GM10847 (cell line): ENCODE results near the gene TUBGCP2.

Source experiments
- POLR2A ChIP-seq: IDR thresholded peaks from 2 replicates; pipeline ENCODE4 v1.6.1; 2011; ENCODE audit not compliant: insufficient read length; ENCODE audit errors: extremely low read depth

Gene TUBGCP2

DNA sequence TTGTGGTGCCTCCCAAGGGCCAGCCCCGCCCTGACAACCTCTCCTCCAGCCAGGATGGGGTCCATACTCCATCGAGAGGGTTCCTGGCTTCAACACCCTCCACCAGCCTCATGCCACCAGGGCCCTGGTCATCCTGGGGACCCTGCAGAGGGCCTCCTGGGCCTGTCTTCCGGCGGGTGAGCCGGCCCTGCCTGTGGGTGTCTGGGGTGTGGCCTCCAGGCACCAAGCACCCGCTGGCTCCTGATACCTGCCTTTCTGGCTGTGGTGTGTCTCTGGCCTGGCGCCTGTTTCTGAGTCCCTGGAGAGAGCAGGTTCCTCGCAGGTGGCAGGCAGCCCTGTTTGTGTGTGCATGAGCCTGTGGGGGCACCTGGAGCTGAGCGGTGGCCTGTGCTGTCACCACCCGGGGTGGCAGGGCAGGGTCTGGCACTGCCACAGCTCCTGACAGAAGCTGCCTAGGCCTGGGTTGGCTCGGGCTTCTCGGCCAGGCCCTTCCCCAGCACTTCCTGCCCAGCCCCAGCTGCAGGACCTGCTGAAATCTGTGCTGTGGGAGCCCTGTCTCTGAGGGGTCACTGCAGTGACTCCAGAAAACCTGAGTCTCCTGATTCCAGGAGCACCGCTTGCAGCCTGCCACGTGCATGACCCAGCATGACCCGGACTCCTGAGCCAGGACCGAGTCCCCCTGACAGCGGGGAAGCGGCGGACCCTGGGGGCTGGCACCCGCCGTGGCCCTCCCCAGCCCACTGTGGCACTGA is 50.4 kb downstream of the TUBGCP2 start:
- no peak for TF ChIP-seq POLR2A

DNA sequence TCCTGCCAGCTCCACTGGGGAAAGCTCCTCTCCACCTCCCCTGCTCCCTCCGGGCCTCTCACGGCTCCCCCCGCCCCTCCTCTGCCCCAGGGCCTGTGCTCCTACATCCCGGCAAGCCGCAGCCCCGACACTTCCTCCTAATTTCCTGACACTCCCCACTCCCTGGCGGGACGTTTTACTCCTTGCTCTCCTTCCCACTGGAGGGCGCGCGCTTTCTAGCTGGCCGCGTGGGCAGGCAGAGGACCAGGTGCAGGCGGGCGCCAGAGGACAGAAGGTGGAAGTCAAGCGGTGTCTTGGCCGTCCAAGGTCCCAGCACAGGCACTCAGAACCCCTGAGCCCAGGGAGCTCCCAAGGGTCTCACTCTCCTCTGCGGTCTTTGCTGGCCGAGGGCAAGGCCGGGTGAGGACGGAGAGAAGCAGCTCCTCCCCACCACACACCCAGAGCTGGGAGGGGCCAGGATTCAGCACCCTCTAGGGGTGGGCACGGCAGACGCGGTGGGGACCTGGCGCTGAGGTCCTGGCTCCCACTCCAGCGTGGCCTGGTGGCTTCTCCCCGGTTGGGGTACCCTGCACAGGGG is 51.1 kb downstream of the TUBGCP2 start:
- no peak for TF ChIP-seq POLR2A

- no peak for TF ChIP-seq POLR2A
These were observed 53.3 kb downstream of the TUBGCP2 start for GRCh38 chr10:133255323-133255722.

DNA sequence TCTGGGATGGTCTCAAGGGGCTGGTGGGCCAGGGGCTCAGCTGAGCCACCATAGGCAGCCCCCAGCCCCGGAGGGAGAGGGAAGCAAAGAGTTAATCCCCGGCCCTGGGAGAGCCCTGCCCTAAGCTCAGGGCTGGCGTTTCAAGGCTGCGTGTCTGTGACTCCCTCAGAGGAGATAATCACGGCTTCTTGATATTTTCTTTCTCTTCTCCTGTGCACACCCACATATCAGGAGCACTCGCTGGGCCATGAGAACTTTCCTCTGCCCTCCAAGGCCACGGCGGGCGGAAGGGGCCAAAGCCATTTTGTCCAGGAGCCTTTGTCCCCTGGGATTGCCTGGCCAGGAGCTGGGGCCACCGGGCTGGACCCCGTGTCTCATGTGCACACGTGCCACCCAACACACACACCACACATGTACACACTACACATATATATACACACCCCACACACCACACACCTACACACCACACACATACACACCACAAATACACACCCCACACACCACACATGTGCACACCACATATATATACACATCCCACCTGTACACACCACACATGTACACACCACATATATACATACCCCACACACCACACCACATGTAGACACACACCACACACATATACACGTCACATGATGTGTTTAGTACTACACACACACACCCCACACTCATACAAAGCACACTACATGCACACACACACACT is 54.1 kb downstream of the TUBGCP2 start:
- TF ChIP-seq POLR2A: no peak

DNA sequence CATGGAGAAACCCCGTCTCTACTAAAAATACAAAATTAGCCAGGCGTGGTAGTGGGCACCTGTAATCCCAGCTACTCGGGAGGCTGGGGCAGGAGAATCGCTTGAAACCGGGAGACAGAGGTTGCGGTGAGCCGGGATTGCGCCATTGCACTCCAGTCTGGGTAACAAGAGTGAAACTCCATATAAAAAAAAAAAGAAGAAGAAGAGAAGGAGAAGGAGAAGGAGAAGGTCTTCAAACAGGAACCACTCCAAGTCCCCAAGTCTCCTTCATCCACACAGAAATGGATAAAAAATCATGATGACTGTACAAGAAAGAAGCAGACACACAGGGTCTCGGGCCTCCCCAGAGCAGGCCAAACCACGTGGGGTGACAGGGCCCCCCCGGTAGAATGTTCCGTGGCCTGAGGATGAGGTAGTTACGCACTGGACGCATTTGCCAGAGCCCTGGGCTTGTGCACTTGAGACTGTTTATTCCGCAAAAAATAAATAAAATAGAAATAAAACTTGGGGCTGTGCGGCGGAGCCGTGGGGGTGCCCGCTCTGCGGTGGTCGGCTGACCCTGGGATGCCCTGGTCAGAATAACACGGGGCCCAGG is 55.2 kb downstream of the TUBGCP2 start:
- TF ChIP-seq POLR2A: no peak

- TF ChIP-seq POLR2A: no peak
These were observed 56.5 kb downstream of the TUBGCP2 start for GRCh38 chr10:133252223-133252552.

DNA sequence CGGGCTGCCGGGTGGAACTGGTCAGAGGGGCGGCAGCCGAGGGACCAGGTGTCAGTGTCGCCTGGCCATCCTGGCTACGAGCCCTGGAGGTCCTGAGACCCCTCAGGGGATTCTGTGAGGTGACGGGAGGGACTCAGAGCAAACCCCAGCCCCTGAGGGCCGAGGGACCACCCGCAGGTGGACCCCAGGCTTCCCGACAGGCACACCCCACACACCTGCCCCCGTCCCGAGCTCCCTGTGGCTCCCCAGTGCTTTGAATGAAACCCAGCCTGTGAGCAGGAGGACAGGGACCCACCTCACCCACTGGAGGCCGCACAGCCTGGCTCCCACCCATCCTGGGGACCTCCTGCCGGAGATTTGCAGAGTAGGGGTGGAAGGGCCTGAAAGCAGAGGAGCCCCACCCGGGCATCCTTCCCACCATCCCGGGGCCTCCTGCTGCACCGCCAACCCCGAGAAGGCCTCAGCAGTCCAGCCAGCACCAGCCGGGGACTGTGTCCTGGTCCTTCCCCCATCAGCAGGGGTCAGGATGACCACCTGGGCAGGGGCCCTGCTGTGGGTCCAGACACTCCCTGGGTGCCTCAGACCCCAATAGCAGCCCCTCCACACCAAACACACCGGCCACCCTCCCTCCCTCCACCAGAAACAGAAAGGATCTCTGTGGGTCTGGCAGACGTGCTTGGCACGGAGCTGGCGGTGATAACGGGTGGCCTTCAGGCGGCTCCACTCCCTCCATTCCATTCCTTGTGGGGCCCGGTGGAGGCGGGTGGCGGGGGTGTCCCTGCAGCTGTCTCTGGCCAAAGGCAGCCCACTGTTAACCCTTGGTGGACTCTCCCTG is 57.1 kb downstream of the TUBGCP2 start:
- no peak for TF ChIP-seq POLR2A

DNA sequence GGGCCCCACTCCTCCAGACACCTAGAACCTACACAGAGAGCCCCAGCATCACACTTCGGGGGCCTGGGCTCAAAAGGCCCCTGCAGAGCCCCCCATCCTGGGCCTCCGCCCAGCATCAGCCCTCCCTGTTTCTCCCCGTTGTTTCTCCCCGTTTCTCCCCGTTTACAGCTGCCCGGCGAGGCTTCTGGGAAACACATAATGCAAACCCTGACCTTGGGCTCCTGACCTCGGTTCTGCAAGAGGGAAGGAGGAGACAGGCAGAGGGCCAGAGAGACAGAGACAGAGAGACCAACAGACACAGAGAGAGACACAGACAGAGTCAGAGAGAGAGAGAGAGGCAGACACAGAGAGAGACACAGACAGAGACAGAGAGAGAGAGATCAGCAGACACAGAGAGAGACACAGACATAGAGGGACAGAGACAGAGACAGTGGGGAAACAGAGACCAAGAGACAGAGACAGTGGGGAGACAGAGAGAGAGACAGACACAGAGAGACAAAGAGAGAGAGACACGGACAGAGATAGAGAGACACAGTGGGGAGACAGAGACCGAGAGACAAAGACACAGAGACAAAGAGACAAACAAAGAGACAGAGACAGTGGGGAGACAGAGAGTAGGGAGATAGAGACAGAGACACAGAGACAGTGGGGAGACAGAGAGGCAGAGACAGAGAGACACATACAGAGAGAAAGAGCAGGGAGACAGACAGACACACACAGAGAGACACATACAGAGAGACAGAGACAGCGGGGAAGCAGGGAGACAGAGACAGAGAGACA is 58.5 kb downstream of the TUBGCP2 start:
- no peak for TF ChIP-seq POLR2A

GRCh38 chr10:133249094-133249780 is 59.4 kb downstream of the TUBGCP2 start:
- TF ChIP-seq POLR2A: no peak

- TF ChIP-seq POLR2A: no peak
These were observed 60.3 kb downstream of the TUBGCP2 start for GRCh38 chr10:133248334-133248715.

- no peak for TF ChIP-seq POLR2A
These were observed 60.9 kb downstream of the TUBGCP2 start for GRCh38 chr10:133247681-133248333.

DNA sequence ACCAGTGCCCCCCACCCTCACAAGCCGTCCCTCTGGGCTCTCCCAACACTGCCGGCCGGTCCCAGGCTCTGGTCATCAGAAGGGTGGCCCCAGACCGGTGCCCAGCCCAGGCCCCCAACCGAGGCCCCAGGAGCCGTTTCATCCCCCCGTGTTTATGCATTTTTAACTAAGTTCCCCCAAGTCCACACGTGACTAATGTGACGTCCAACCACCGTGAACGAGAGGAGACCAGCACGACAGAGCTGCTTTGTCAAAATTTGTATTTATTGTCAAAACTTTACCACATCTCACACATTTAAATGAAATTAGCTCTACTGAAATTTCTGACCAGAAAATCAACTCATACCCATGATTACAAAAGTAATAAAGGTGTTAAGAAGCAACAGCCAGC is 62.4 kb downstream of the TUBGCP2 start:
- no peak for TF ChIP-seq POLR2A

DNA sequence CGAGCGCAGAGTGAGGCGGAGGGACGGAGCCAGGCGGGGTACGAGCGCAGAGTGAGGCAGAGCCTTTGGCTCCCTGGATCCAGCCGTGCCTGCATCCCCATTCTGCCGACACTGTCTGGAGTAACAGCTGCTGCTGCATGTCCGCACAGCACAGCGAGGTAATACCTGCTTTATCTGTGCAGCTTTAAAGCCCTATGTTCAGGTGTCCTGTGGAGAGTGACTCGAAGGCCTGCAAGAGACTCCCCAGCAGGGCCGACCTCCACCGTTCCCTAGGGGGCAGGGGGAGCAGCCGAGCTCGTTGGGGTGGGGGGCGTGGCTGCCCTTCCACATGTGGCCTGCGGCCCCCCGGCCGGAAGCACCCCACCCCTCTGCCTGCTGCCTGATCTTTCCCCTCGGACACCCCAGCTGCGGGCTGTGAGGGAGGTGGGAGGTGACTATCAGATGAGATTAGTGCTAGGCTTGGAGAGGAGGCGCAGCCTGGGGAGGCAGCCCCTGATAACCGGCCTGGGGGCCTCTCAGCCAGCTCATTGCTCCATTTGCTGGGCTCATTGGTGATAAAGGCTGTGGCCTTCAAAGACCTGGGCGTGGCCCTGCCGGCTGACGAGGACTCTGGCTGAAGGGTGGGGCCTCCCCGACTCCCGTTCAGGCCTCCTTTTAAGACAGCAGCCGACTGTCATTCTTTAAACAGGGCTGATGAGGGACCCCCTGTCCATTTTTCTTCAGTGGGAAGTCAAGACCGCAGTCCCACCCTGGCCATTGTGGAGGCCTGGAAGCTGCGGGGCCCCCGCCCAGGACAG is 63.0 kb downstream of the TUBGCP2 start:
- no peak for TF ChIP-seq POLR2A
